ENCODE data around the gene RNF130. TPM values are rescaled to one million over a fixed set of nuclear protein-coding genes. Genes with fewer than 3 reads are reported as not detected.
"Not testable (repeated sequence)": the region's sequence is repeated elsewhere in the genome, so short reads cannot be mapped to it uniquely, and the experiment has no call there.

The RNF130 gene
- total RNA-seq, 1 experiment from 2014 or later = 99.2 TPM

- DNase-seq (ENCODE audit: low spot score) = no peak
Observed at GRCh38 chr5:180103487-180104167, 32.1 kb upstream of the RNF130 start.

GRCh38 chr5:180102636-180103035, 31.1 kb upstream of the RNF130 start:
- no peak for DNase-seq (ENCODE audit: low spot score)

- DNase-seq (ENCODE audit: low spot score) = no peak
Observed at GRCh38 chr5:180101451-180102105, 30.0 kb upstream of the RNF130 start.

GRCh38 chr5:180100621-180101450, 29.3 kb upstream of the RNF130 start:
- no peak for DNase-seq (ENCODE audit: low spot score)

- no peak for DNase-seq (ENCODE audit: low spot score)
Observed at GRCh38 chr5:180099733-180100611, 28.4 kb upstream of the RNF130 start.

GRCh38 chr5:180098991-180099732, 27.6 kb upstream of the RNF130 start:
- DNase-seq (ENCODE audit: low spot score) = no peak

GRCh38 chr5:180098526-180098925, 27.0 kb upstream of the RNF130 start:
- no peak for DNase-seq (ENCODE audit: low spot score)

GRCh38 chr5:180097926-180098325, 26.4 kb upstream of the RNF130 start:
- DNase-seq (ENCODE audit: low spot score) = no peak

GRCh38 chr5:180097163-180097894, 25.8 kb upstream of the RNF130 start:
- DNase-seq (ENCODE audit: low spot score) = no peak

- DNase-seq (ENCODE audit: low spot score) = no peak
Observed at GRCh38 chr5:180096616-180097015, 25.1 kb upstream of the RNF130 start.

GRCh38 chr5:180095545-180095944, 24.0 kb upstream of the RNF130 start:
- no peak for DNase-seq (ENCODE audit: low spot score)

- no peak for DNase-seq (ENCODE audit: low spot score)
Observed at GRCh38 chr5:180093651-180094382, 22.3 kb upstream of the RNF130 start.

- DNase-seq (ENCODE audit: low spot score) = no peak
Observed at GRCh38 chr5:180093241-180093640, 21.7 kb upstream of the RNF130 start.

- DNase-seq (ENCODE audit: low spot score) = peak; percentile 32
Observed at GRCh38 chr5:180090769-180091546, 19.4 kb upstream of the RNF130 start.

- peak; percentile 42 for DNase-seq (ENCODE audit: low spot score)
Observed at GRCh38 chr5:180090098-180090768, 18.7 kb upstream of the RNF130 start.

- DNase-seq (ENCODE audit: low spot score) = not testable (repeated sequence)
Observed at GRCh38 chr5:180089628-180090027, 18.1 kb upstream of the RNF130 start.

- DNase-seq (ENCODE audit: low spot score) = no peak
Observed at GRCh38 chr5:180088561-180088960, 17.0 kb upstream of the RNF130 start.

GRCh38 chr5:180086816-180087399, 15.3 kb upstream of the RNF130 start:
- no peak for DNase-seq (ENCODE audit: low spot score)
